Activated CD4-positive, alpha-beta T cell treated with anti-CD3 and anti-CD28 coated beads for 1 hour (primary cell): ENCODE results near the gene CFAP20DC.
"Not testable (repeated sequence)": the region's sequence is repeated elsewhere in the genome, so short reads cannot be mapped to it uniquely, and the experiment has no call there.

ENCODE experiments used
- DNase-seq: peaks from one replicate; pipeline ENCODE4 v3.0.0-alpha.2; 2020

Gene CFAP20DC

GRCh38 chr3:58725326-58725853 lies 324.4 kb downstream of the CFAP20DC start:
- no peak for DNase-seq

- DNase-seq, result no peak
These were observed 325.5 kb downstream of the CFAP20DC start for GRCh38 chr3:58724336-58724735.

- DNase-seq, result no peak
These were observed 326.7 kb downstream of the CFAP20DC start for GRCh38 chr3:58723173-58723572.

GRCh38 chr3:58722561-58722960 lies 327.3 kb downstream of the CFAP20DC start:
- no peak for DNase-seq

- no peak for DNase-seq
These were observed 329.3 kb downstream of the CFAP20DC start for GRCh38 chr3:58720526-58720925.

- DNase-seq, result no peak
These were observed 330.1 kb downstream of the CFAP20DC start for GRCh38 chr3:58719684-58720083.

GRCh38 chr3:58713715-58714401 lies 336.0 kb downstream of the CFAP20DC start:
- no peak for DNase-seq

- DNase-seq, result no peak
These were observed 338.0 kb downstream of the CFAP20DC start for GRCh38 chr3:58711871-58712270.

GRCh38 chr3:58708983-58709382 lies 340.8 kb downstream of the CFAP20DC start:
- not testable (repeated sequence) for DNase-seq

GRCh38 chr3:58708116-58708791 lies 341.6 kb downstream of the CFAP20DC start:
- DNase-seq, result no peak

- DNase-seq, result no peak
These were observed 342.4 kb downstream of the CFAP20DC start for GRCh38 chr3:58707390-58707930.

- no peak for DNase-seq
These were observed 343.2 kb downstream of the CFAP20DC start for GRCh38 chr3:58706395-58707167.

- no peak for DNase-seq
These were observed 345.1 kb downstream of the CFAP20DC start for GRCh38 chr3:58704745-58705144.

- DNase-seq, result not testable (repeated sequence)
These were observed 345.5 kb downstream of the CFAP20DC start for GRCh38 chr3:58704304-58704703.

- no peak for DNase-seq
These were observed 351.6 kb downstream of the CFAP20DC start for GRCh38 chr3:58698246-58698645.

- no peak for DNase-seq
These were observed 352.3 kb downstream of the CFAP20DC start for GRCh38 chr3:58697561-58697960.

GRCh38 chr3:58696813-58697212 lies 353.0 kb downstream of the CFAP20DC start:
- not testable (repeated sequence) for DNase-seq

GRCh38 chr3:58696093-58696492 lies 353.7 kb downstream of the CFAP20DC start:
- DNase-seq, result no peak

GRCh38 chr3:58695284-58695683 lies 354.5 kb downstream of the CFAP20DC start:
- not testable (repeated sequence) for DNase-seq

- no peak for DNase-seq
These were observed 355.6 kb downstream of the CFAP20DC start for GRCh38 chr3:58693940-58694850.

- DNase-seq, result no peak
These were observed 357.3 kb downstream of the CFAP20DC start for GRCh38 chr3:58692484-58692883.
